Neutrophil (primary cell): ENCODE data around the gene HAND2.

Source experiments
- H3K27ac ChIP-seq: fragments of 200-600 bp; sonication (generic); 2 replicates; pipeline ENCODE4 v1.5.1; 2016; ENCODE audit warnings: mild to moderate bottlenecking, moderate library complexity
- H3K27me3 ChIP-seq: fragments of 200-600 bp; sonication (generic); 2 replicates; pipeline ENCODE4 v1.6.0; 2016; ENCODE audit warnings: mild to moderate bottlenecking
- H3K36me3 ChIP-seq: fragments of 200-600 bp; sonication (generic); 2 replicates; pipeline ENCODE4 v1.5.1; 2017
- H3K4me1 ChIP-seq, 2 experiments: fragments of 200-600 bp in 1 of 2; sonication (generic) in 1 of 2; 1 replicate in 1 of 2; 2 replicates in 1 of 2; pipeline versions ENCODE4 v1.5.1 to v1.6.1; 2013 to 2016; ENCODE audit warnings: low read depth in 1 of 2, low read length in 1 of 2, mild to moderate bottlenecking in 1 of 2, moderate library complexity in 1 of 2; ENCODE audit not compliant: control insufficient read depth in 1 of 2, insufficient read depth in 1 of 2
- H3K4me3 ChIP-seq, 2 experiments: fragments of 200-600 bp in 1 of 2; sonication (generic) in 1 of 2; 1 replicate in 1 of 2; 2 replicates in 1 of 2; pipeline ENCODE4 v1.5.1; 2013 to 2016; ENCODE audit warnings: low read depth in 1 of 2, low read length in 1 of 2, mild to moderate bottlenecking in 1 of 2, moderate library complexity in 1 of 2
- H3K9me3 ChIP-seq: fragments of 200-600 bp; sonication (generic); 2 replicates; pipeline ENCODE4 v1.5.1; 2016
- CTCF ChIP-seq: fragments of 200-600 bp; sonication (generic); IDR thresholded peaks from 2 replicates; pipeline ENCODE4 v1.5.1; 2016; ENCODE audit warnings: antibody characterized with exemption

Gene HAND2

GRCh38 chr4:173573286-173573685 lies 43.3 kb upstream of the HAND2 start:
- TF ChIP-seq CTCF = no peak
- H3K4me1 ChIP-seq = no peaks in the 10 kb centered on the region
- no peak overlapping the region for H3K27ac ChIP-seq
- no peaks in the 10 kb centered on the region for H3K9me3 ChIP-seq
- H3K27me3 ChIP-seq = peaks cover 74% of the 10 kb centered on the region
- no peak overlapping the region for H3K4me3 ChIP-seq
- no peaks in the 10 kb centered on the region for H3K36me3 ChIP-seq

GRCh38 chr4:173572493-173573129 lies 42.6 kb upstream of the HAND2 start:
- no peaks in the 10 kb centered on the region for H3K36me3 ChIP-seq
- no peak for TF ChIP-seq CTCF
- no peak overlapping the region for H3K27ac ChIP-seq
- H3K9me3 ChIP-seq = no peaks in the 10 kb centered on the region
- H3K4me3 ChIP-seq = no peak overlapping the region
- no peaks in the 10 kb centered on the region for H3K4me1 ChIP-seq
- H3K27me3 ChIP-seq = peaks cover 67% of the 10 kb centered on the region

GRCh38 chr4:173571620-173572019 lies 41.6 kb upstream of the HAND2 start:
- H3K27me3 ChIP-seq = peaks cover 61% of the 10 kb centered on the region
- no peaks in the 10 kb centered on the region for H3K36me3 ChIP-seq
- no peaks in the 10 kb centered on the region for H3K4me1 ChIP-seq
- H3K4me3 ChIP-seq = no peak overlapping the region
- no peak for TF ChIP-seq CTCF
- H3K9me3 ChIP-seq = no peaks in the 10 kb centered on the region
- H3K27ac ChIP-seq = no peak overlapping the region

GRCh38 chr4:173565281-173565680 lies 35.3 kb upstream of the HAND2 start:
- peaks cover 42% of the 10 kb centered on the region for H3K27me3 ChIP-seq
- no peaks in the 10 kb centered on the region for H3K9me3 ChIP-seq
- no peak for TF ChIP-seq CTCF
- no peak overlapping the region for H3K27ac ChIP-seq
- H3K36me3 ChIP-seq = no peaks in the 10 kb centered on the region
- H3K4me3 ChIP-seq = no peak overlapping the region
- no peaks in the 10 kb centered on the region for H3K4me1 ChIP-seq

DNA sequence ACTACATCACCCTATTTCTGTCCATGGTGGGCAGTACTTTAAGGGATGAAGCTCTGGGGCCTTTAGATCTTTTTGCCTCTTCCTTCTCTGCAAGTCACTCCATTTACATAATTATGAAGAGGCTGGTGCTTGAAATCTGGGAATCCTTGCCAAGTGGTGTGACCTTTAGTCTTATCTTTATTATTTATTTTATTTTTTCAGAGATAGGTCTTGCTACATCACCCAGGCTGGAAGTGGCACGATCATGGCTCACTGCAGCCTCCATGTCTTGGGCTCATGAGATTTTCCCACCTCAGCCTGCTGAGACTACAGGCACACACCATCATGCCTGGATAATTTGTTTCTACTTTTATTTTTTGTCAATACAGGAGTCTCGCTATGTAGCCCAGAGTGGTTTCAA lies 34.4 kb upstream of the HAND2 start:
- Histone ChIP-seq H3K4me3 (no peak overlapping the region), H3K36me3 (no peaks in the 10 kb centered on the region), H3K9me3 (no peaks in the 10 kb centered on the region), H3K27me3 (peaks cover 44% of the 10 kb centered on the region), H3K27ac (no peak overlapping the region), H3K4me1 (no peaks in the 10 kb centered on the region)
- no peak for TF ChIP-seq CTCF
